H9 (cell line): ENCODE results near the gene RNLS. TPM values are rescaled to one million over a fixed set of nuclear protein-coding genes. Genes with fewer than 3 reads are reported as not detected.

Experiments
- DNase-seq: peaks from one replicate; pipeline ENCODE4 v3.0.0-alpha.2; 2017
- H2AFZ ChIP-seq: one replicate; pipeline ENCODE4 v1.6.1; 2013; ENCODE audit warnings: mild to moderate bottlenecking, low read length, control low read depth, moderate library complexity
- H2AK5ac ChIP-seq: 2 replicates; pipeline ENCODE4 v1.6.1; 2013; ENCODE audit warnings: low read length, control low read depth, mixed read lengths; ENCODE audit not compliant: insufficient read length
- H2BK120ac ChIP-seq: one replicate; pipeline ENCODE4 v1.6.1; 2013; ENCODE audit warnings: low read depth, mild to moderate bottlenecking, low read length, control low read depth, inconsistent platforms; ENCODE audit not compliant: poor library complexity, severe bottlenecking
- H2BK12ac ChIP-seq: 2 replicates; pipeline ENCODE4 v1.6.1; 2013; ENCODE audit warnings: low read length, control low read depth, mixed read lengths, low read depth; ENCODE audit not compliant: insufficient read length
- H2BK15ac ChIP-seq: 2 replicates; pipeline ENCODE4 v1.6.1; 2013; ENCODE audit warnings: low read depth, low read length, control low read depth
- H2BK20ac ChIP-seq: one replicate; pipeline ENCODE4 v1.6.1; 2013; ENCODE audit warnings: low read depth, mild to moderate bottlenecking, low read length, control low read depth, inconsistent platforms; ENCODE audit not compliant: poor library complexity, severe bottlenecking
- H2BK5ac ChIP-seq: 2 replicates; pipeline ENCODE4 v1.6.1; 2013; ENCODE audit warnings: low read length, control low read depth, mixed read lengths; ENCODE audit not compliant: insufficient read length
- H3K14ac ChIP-seq: 2 replicates; pipeline ENCODE4 v1.6.1; 2013; ENCODE audit warnings: low read length, control low read depth; ENCODE audit not compliant: insufficient read depth
- H3K18ac ChIP-seq: 2 replicates; pipeline ENCODE4 v1.6.1; 2013; ENCODE audit warnings: low read depth, mild to moderate bottlenecking, mixed read lengths, low read length, control low read depth; ENCODE audit not compliant: insufficient read length
- H3K23ac ChIP-seq: 2 replicates; pipeline ENCODE4 v1.6.1; 2013; ENCODE audit warnings: low read length, control low read depth, mixed read lengths, low read depth; ENCODE audit not compliant: insufficient read length
- H3K23me2 ChIP-seq: 2 replicates; pipeline ENCODE4 v1.6.1; 2013; ENCODE audit warnings: low read depth, mild to moderate bottlenecking, mixed read lengths, low read length, control low read depth; ENCODE audit not compliant: insufficient read length, poor library complexity, severe bottlenecking
- H3K27ac ChIP-seq: 2 replicates; pipeline ENCODE4 v1.5.1; 2013; ENCODE audit warnings: low read length, control low read depth, mixed read lengths, low read depth; ENCODE audit not compliant: insufficient read length
- H3K27me3 ChIP-seq: 2 replicates; pipeline ENCODE4 v1.6.1; 2013; ENCODE audit warnings: low read length, control low read depth, inconsistent platforms; ENCODE audit not compliant: insufficient read depth
- H3K4ac ChIP-seq: 2 replicates; pipeline ENCODE4 v1.6.1; 2013; ENCODE audit warnings: low read depth, mild to moderate bottlenecking, control low read depth, inconsistent platforms, low read length, moderate library complexity
- H3K4me1 ChIP-seq: 2 replicates; pipeline ENCODE4 v1.6.1; 2013; ENCODE audit warnings: low read length, control low read depth, inconsistent platforms; ENCODE audit not compliant: insufficient read depth
- H3K4me2 ChIP-seq: 2 replicates; pipeline ENCODE4 v1.6.1; 2013; ENCODE audit warnings: low read length, control low read depth, mixed read lengths; ENCODE audit not compliant: insufficient read length, insufficient read depth
- H3K56ac ChIP-seq: 2 replicates; pipeline ENCODE4 v1.6.1; 2013; ENCODE audit warnings: low read depth, mild to moderate bottlenecking, mixed read lengths, low read length, control low read depth; ENCODE audit not compliant: insufficient read length
- H3K79me1 ChIP-seq: 2 replicates; pipeline ENCODE4 v1.6.1; 2013; ENCODE audit warnings: low read depth, mild to moderate bottlenecking, moderate library complexity, low read length, control low read depth, inconsistent platforms; ENCODE audit not compliant: insufficient read depth, poor library complexity, severe bottlenecking
- H3K79me2 ChIP-seq: 2 replicates; pipeline ENCODE4 v1.6.1; 2013; ENCODE audit warnings: low read length, control low read depth, inconsistent platforms; ENCODE audit not compliant: insufficient read depth
- H3K9ac ChIP-seq: 2 replicates; pipeline ENCODE4 v1.6.1; 2013; ENCODE audit warnings: low read length, control low read depth, mixed read lengths; ENCODE audit not compliant: insufficient read length; ENCODE audit errors: extremely low read depth
- H3K9me3 ChIP-seq: one replicate; pipeline ENCODE4 v1.6.1; 2013; ENCODE audit warnings: low read depth, low read length, inconsistent platforms; ENCODE audit not compliant: control insufficient read depth
- H3T11ph ChIP-seq: one replicate; pipeline ENCODE4 v1.6.1; 2013; ENCODE audit warnings: mild to moderate bottlenecking, low read length, control low read depth, inconsistent platforms
- H4K20me1 ChIP-seq: one replicate; pipeline ENCODE4 v1.6.1; 2013; ENCODE audit not compliant: control insufficient read depth, insufficient read length, insufficient read depth
- H4K5ac ChIP-seq: 2 replicates; pipeline ENCODE4 v1.6.1; 2013; ENCODE audit warnings: low read depth, mild to moderate bottlenecking, mixed read lengths, low read length, control low read depth; ENCODE audit not compliant: insufficient read length
- H4K8ac ChIP-seq: replicated peaks from 2 replicates; pipeline ENCODE4 v1.6.1; 2013; ENCODE audit warnings: low read length, control low read depth, mixed read lengths, low read depth; ENCODE audit not compliant: insufficient read length
- H4K91ac ChIP-seq: 2 replicates; pipeline ENCODE4 v1.6.1; 2013; ENCODE audit warnings: low read depth, mild to moderate bottlenecking, moderate library complexity, mixed read lengths, low read length, control low read depth; ENCODE audit not compliant: insufficient read length
- H3K27ac Mint-ChIP-seq, 3 experiments: 2 replicates in 2 of 3; 3 replicates in 1 of 3; pipeline ENCODE4 v1.8.0; 2020 to 2021; ENCODE audit warnings: mixed read lengths in 3 of 3, mild to moderate bottlenecking in 1 of 3, moderate library complexity in 1 of 3
- H3K27me3 Mint-ChIP-seq: 2 replicates; pipeline ENCODE4 v1.8.0; 2021; ENCODE audit warnings: low read depth, mild to moderate bottlenecking, moderate library complexity, mixed read lengths
- H3K36me3 Mint-ChIP-seq, 3 experiments: 2 replicates in 2 of 3; 3 replicates in 1 of 3; pipeline ENCODE4 v1.8.0; 2020 to 2021; ENCODE audit warnings: low read depth in 3 of 3, mixed read lengths in 3 of 3; ENCODE audit not compliant: insufficient read depth in 1 of 3
- H3K4me1 Mint-ChIP-seq, 2 experiments: 2 replicates each; pipeline ENCODE4 v1.8.0; 2020; ENCODE audit warnings: mixed read lengths in 2 of 2
- H3K4me3 Mint-ChIP-seq, 2 experiments: 2 replicates in 1 of 2; 3 replicates in 1 of 2; pipeline ENCODE4 v1.8.0; 2020 to 2021; ENCODE audit warnings: mild to moderate bottlenecking in 2 of 2, mixed read lengths in 2 of 2, moderate library complexity in 1 of 2
- H3K9me3 Mint-ChIP-seq, 2 experiments: 2 replicates in 1 of 2; 3 replicates in 1 of 2; pipeline ENCODE4 v1.8.0; 2020; ENCODE audit warnings: mild to moderate bottlenecking in 2 of 2, mixed read lengths in 2 of 2, moderate library complexity in 1 of 2
- WGBS: extraction: QIAGEN DNeasy Blood & Tissue Kit; methylation state at CpG from one replicate; pipeline ENCODE4 v1.1.7; 2013; ENCODE audit warnings: missing lambda C conversion rate, low lambda C conversion rate, mixed read lengths; ENCODE audit not compliant: insufficient read length; ENCODE audit errors: extremely low coverage; 5-methylcytosine and 5-hydroxymethylcytosine counted together
- total RNA-seq: library from RNA; stranded (reverse); gene quantifications from 2 replicates; pipeline ENCODE4 v1.2.1, GENCODE V29; 2021
- TF ChIP-seq, protein P1 (sequence below): fragments of 200-600 bp; sonication (generic); conservative IDR thresholded peaks from 3 replicates; pipeline ENCODE4 v1.8.0; 2021; ENCODE audit warnings: antibody characterized with exemption, mild to moderate bottlenecking

The RNLS gene
- total RNA-seq, 1 experiment from 2014 or later = 7.5 TPM

DNA sequence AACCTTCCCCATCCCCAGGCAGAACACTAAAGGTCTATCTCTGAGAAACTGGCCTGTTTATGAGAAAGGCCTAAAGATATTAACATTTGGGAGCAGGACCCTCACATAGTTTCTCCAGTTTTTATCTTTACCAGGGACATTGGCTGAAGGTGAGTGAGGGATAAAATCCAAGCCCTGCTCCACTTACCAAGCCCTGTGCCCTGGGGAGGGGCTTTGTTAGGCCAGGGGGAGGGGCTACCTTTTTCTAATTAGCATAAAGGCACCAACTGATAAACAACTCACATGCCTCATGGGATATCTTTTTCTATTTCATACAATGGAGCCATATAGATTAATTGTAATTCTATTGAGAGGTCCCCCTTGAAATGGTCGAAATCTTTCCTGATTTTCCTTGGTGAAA is 55.9 kb downstream of the RNLS start:
- no peak overlapping the region for H2AK5ac ChIP-seq
- no CpG with 5 or more reads among the region's 1 CpG for WGBS

More for the DNA sequence above, 55.9 kb downstream of the RNLS start:
- Histone ChIP-seq H4K20me1 (no peaks in the 10 kb centered on the region), H3T11ph (no peak overlapping the region), H2BK5ac (no peak overlapping the region), H3K4me1 (no peaks in the 10 kb centered on the region; the same call in 1 of the 2 replicates), H3K4me2 (no peak overlapping the region), H3K18ac (no peak overlapping the region), H3K27ac (no peak overlapping the region), H4K5ac (no peak overlapping the region), H3K27me3 (no peaks in the 10 kb centered on the region), H3K56ac (no peak overlapping the region), H3K14ac (no peak overlapping the region), H2BK12ac (no peak overlapping the region), H3K23me2 (no peaks in the 10 kb centered on the region), H2AFZ (no peak overlapping the region), H3K9me3 (no peaks in the 10 kb centered on the region), H2BK120ac (no peak overlapping the region), H4K91ac (no peak overlapping the region), H2BK15ac (no peak overlapping the region), H4K8ac (no peak overlapping the region), H2BK20ac (no peak overlapping the region), H3K79me1 (no peaks in the 10 kb centered on the region), H3K9ac (no peak overlapping the region), H3K4ac (no peak overlapping the region), H3K79me2 (no peaks in the 10 kb centered on the region), H3K23ac (no peak overlapping the region)
- TF ChIP-seq, protein P1, sequence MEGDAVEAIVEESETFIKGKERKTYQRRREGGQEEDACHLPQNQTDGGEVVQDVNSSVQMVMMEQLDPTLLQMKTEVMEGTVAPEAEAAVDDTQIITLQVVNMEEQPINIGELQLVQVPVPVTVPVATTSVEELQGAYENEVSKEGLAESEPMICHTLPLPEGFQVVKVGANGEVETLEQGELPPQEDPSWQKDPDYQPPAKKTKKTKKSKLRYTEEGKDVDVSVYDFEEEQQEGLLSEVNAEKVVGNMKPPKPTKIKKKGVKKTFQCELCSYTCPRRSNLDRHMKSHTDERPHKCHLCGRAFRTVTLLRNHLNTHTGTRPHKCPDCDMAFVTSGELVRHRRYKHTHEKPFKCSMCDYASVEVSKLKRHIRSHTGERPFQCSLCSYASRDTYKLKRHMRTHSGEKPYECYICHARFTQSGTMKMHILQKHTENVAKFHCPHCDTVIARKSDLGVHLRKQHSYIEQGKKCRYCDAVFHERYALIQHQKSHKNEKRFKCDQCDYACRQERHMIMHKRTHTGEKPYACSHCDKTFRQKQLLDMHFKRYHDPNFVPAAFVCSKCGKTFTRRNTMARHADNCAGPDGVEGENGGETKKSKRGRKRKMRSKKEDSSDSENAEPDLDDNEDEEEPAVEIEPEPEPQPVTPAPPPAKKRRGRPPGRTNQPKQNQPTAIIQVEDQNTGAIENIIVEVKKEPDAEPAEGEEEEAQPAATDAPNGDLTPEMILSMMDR = no peak
- no peaks in the 10 kb centered on the region for H3K36me3 Mint-ChIP-seq
- no peak overlapping the region for H3K4me3 Mint-ChIP-seq
- H3K9me3 Mint-ChIP-seq = no peaks in the 10 kb centered on the region
- H3K27ac Mint-ChIP-seq = peak overlapping the region in 2 of 3 experiments; percentile 22 to 73; a peak in 2 of 7 replicates
- peaks cover 13 to 19% of the 10 kb centered on the region in 2 experiments for H3K4me1 Mint-ChIP-seq
- no peak for DNase-seq
- no peaks in the 10 kb centered on the region for H3K27me3 Mint-ChIP-seq
